GM19239 (cell line): Measurements from ENCODE around the gene BLMH.
A peak's percentile ranks its signal among the peaks of the same experiment; 100 is the strongest.

ENCODE experiments used
- DNase-seq: peaks from one replicate; pipeline ENCODE4 v3.0.0; 2011; ENCODE audit warnings: low spot score; ENCODE audit not compliant: insufficient read length
- FAIRE-seq: peaks from 2 replicates; lab custom pipeline; 2011; peaks lifted over from hg19 to GRCh38; lab: Jason Lieb, UNC

Gene BLMH, protein sequence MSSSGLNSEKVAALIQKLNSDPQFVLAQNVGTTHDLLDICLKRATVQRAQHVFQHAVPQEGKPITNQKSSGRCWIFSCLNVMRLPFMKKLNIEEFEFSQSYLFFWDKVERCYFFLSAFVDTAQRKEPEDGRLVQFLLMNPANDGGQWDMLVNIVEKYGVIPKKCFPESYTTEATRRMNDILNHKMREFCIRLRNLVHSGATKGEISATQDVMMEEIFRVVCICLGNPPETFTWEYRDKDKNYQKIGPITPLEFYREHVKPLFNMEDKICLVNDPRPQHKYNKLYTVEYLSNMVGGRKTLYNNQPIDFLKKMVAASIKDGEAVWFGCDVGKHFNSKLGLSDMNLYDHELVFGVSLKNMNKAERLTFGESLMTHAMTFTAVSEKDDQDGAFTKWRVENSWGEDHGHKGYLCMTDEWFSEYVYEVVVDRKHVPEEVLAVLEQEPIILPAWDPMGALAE

DNA sequence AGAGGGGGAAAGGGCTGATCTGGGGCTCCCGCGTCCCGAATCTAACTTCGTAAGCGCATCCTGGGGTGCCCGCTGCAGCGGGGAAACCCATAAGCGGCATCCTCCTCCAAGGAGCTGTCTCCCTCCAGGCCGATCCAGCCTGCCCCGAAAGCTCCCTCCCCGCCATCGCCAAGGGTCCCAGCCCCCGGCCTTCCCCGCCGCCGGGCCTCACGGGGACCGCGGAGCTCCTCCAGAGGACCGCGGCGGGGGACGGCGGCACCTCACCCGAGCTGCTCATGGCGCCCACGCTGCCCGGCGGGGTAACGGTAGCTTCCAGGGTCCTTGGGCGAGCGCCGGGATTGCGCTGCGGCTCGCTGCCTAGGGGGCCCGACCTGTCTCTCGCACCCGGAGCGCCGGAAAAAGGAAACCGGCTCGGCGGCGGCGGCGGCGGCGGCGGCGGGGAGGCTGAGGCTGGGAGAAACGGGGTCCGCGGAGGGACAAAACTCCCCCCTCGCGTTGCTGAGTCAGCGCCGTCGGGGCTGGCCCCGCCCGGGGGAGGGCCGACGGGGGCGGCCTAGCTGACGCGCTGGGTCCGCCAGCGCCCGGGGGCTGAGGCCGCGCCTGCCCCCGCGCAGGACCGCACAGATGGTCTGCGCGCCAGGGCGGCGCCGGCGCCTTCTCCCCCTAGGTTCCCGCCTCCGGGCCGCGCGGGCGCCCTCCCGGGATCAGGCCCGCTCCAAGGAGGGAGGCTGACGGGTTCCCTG is at the start of gene BLMH:
TSS of gene BLMH (minus strand) at position 402 of the 743 bp plus-strand sequence. CDS start at position 277, 125 bp downstream.
- FAIRE-seq (no peak), DNase-seq (peak; percentile 88)

DNA sequence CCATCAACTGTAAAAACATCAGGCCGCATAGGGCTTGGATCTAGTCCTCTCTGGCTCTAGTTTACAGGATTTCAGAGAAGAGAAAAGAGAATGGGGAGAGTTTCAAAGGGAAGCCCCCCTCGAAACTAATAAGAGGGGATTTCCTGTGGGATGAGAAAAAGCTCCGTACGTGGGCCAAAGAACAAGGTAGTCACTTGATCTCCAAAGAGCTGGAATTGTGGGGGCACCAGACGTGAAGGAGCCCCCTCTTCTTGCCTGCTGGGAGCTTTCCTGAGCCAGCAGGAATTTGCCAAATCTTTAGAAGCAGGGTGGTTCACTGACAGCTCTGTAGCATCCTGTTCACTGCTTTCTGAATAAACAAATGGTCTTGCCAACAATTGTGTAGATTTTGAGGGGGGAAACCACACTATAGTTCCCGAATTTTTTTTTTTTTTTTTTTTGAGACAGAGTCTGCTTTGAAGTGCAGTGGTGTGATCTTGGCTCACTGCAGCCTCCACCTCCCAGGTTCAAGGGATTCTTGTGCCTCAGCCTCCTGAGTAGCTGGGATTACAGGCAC is 49.1 kb upstream of the BLMH start:
- no peak for FAIRE-seq
- no peak for DNase-seq

DNA sequence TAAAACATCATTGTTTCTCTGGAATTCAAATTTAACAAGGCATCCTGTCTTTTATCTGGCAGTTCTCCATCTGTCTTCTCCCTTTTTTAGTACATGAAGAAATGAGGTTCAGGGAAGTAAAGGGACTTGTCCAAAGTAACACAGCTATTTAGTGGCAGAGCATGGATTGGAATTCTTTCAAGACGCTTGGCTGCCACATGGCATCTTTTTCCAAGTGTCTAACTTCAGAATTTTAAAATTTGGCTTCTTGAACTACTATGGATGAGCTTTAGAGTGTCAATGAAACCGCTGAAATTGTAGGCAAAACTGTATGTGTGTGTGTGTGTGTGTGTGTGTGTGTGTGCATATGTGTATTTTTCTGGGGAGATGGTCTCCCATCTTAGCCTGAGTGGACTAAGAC is 47.3 kb upstream of the BLMH start:
- FAIRE-seq, result no peak

DNA sequence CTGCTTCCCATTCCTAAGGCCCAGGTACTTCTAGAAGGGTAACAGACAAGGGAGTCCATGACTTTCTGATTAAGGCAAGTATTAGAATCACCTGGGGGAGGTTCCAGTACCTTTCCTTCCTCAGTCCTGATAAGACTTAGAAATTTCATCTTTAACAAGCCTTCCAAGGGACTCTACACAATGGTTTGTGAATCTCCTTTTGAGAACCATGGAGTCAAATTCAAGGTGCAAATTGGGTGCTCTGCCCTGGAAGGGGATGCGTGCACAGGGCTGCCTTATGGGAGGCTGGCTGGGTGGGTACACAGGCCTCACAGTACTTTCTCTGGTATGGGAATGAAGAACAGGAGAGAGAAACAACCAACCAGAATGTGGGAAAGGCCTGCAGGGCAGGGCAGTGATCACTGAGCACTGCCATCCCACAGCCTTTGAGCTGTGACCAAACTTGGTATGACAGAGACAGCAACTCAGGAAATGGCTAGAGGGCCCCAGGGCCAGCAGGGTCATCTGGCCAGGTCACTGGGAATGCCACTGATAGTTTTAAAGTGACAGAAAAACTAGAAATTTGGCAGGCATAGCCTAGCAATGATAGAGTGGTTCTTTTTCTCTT is 45.8 kb upstream of the BLMH start:
- FAIRE-seq (no peak), DNase-seq (no peak)

More for the DNA sequence above, 47.3 kb upstream of the BLMH start:
- DNase-seq, result no peak

DNA sequence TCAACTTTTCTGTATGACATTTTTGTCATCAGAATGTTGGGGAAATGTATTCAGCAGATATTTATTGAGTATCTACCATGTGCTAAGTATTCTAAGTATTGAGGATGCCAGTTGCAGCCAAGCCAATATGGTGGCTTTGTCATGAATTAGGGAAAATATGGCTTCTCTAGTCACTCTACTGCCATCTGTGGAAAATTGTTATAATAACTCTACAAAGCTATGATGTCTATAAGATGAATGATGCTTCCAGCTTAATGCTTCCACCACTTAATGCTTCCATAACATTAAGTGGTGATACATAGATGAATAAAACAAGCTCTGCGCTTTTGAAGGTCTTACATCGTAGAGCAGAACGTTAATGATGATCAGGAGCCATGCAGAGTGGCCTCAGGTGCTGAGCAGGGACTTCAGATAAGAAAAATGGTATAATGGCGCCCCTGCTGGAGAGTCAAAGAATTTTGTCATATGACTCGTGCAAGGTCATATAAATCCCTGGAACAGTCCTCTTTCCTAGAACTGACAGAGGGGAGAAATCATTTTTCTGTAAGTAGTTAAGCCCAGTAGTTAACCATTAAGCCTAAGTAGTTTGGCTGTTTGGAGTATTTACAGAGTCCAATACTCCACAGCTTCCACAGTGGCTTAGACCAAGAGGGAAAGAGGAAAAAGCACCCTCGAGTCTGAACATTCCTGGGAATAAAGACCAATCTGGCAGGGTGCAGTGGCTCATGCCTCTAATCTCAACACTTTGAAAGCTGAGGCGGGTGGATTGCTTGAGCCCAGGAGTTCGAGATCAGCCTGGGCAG is 44.8 kb upstream of the BLMH start:
- DNase-seq (peak; percentile 15), FAIRE-seq (peak; percentile 87)

DNA sequence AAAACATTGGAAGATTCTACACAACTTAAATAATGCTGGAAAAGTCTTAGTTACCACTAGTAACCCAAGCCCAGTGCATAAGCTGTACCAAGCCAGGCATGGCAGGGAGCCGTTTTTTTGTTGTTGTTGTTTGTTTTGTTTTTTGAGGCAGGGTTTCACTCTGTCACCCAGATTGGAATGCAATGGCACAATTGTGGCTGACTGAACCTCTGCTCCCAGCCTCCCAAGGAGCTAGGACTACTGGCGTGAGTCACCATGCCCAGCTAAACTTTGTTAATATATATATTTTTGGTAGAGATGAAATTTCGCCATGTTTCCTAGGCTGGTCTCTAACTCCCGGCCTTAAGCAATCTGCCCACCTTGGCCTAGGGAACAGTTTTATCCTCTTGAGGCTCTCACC is 42.7 kb upstream of the BLMH start:
- no peak for FAIRE-seq
- DNase-seq, result no peak

DNA sequence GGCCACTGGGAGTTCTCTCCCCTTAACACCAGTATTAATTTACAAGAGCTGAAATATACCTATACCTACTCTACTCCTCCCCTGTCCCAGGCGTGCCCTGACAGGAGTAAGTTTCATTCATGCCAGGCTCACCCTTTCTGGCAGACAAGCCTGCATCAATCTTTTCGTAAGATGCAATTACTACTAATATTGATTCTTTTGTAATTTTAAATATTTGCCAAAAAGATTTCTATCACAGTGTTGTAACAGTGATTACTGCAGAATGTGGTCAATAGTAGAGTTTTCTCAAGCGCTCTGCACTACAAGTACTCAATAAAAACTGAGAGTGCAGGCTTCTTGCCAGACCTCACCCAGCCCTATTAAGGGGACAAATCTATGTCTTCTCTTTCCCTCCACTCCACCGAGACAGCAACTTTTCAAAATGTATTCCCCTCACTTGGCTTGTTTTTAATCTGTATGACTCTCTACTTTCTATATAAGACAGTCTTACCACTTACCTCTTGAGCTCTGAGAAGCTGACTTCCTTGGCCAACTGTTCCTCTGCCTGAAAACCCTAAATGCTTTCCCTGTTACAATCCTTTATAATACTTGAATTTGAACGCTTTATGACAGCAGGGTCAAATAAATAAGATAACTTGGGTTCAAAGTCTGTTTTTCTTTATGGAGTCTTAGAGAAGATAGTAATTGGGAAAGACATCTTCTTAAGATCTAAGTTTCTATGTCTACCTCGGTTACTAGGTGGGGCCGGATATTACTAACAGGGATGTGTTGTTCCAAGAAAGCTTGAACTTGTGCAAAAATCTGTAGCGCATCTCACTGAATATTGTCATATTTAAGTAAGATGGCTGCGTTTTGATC is 42.0 kb upstream of the BLMH start, which contains the start of gene TMIGD1:
TSS of gene TMIGD1 (minus strand) at position 555 of the 858 bp plus-strand sequence. CDS start 1,924 bp downstream, outside the sequence.
- no peak for DNase-seq
- FAIRE-seq, result peak; percentile 18

DNA sequence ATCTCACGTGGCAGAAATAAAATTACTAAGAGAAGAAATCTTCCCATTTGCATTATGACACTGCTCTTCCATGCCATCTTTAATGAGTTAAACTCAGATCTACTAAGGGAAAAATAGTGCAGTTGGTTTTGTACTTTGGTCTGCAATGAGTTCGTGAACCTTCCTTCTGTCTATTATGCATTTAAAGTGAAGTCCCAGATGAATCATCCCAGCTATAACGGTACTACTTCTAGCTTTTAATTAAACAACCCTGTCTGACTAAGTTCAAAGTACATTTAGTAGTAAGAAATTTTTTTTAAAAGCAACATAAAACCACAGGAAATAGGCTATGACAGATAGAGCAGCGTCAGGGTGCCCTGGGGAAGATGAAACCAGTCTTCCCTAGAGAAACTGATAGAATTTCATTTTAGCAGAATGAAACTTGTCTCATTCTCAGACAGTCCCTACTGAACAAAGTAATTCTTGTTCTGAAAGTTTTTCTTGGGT is 40.4 kb upstream of the BLMH start:
- FAIRE-seq (peak; percentile 90), DNase-seq (no peak)

DNA sequence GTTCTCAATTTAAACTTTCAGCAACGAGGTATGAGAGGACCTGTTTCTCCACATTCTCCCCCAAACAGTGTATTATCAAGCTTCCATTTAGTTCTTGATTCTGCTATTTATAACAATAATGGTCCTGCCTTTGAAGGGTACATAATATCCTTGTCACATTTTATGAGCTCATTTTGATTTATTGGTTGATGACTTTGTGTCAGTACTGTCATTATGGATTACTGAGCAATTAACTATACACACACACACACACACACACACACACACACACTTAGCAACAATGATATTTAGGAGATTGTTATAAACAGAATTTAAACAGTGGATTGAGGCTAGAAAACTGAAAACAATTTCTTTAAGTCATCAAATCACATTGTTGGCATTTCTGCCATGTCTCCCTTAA is 35.1 kb upstream of the BLMH start:
- FAIRE-seq, result no peak
- DNase-seq, result no peak

DNA sequence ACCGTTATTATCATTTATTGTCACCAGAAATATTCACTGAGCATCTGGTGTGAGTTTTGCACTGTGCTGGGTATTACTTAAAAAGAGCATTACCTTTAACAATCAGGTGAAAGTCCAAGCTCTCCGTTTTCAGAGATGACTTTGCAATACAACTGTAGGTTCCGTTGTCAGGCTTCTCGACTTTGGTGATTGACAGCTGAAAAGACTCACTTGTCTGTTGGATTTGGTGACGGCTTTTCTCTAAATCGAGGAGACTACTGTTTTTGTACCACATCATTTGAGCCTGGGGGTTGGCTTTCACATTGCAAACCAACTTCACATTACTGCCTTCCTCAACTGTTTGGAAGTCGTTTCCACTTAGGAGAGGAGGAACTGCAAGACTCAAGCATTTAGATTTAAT is 33.0 kb upstream of the BLMH start:
- DNase-seq (no peak), FAIRE-seq (peak; percentile 75)

DNA sequence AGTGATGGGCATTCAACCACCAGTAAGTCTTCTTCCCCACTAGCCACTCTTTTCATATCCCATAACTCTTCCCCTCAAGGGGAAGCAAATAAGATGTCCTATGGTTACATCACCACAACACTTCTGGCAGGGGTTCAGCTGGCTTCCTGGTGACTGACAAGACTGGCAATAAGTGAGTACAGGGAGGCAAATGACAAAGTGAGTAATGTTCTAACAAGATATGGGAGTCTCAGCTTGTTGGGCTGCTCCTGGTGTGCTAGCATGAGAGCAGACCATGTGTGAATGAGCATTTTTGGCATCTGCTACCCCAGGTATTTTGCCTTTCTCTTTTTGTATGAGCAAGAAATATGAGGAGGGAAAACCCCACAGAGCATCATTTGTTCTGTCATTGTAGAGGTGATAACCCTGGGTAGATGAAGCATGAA is 32.2 kb upstream of the BLMH start:
- FAIRE-seq, result peak; percentile 72
- DNase-seq, result peak; percentile 12

DNA sequence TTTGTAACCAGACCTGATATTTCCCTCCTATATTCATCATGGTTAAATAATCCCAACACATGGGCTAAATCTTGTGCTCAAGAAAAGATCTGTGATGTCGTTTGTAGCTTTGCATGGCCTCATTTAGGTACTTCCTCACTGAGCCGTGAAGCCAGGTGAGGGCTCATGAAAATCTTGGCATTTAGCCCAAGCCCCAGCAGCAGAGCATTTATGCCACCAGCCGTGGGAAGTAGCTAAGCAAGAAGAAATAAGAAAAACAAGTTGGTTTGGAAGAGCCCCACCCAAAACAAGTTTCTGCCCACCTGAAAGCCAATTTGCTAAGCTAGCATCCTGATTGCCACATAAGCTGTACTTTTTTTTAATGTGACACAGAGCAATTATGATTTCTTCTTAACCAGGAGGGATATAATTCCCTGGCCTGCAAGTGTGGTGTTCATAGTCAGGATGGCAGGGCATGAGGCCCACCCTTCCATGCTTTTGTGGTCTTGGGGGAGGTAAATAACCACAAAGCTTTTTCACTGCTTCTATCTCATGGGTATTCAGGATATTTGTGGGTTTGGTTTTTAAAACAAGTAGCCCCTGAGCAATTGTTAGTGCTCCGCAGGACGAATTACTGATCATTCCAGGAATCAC is 31.6 kb upstream of the BLMH start:
- DNase-seq (no peak), FAIRE-seq (peak; percentile 79)

DNA sequence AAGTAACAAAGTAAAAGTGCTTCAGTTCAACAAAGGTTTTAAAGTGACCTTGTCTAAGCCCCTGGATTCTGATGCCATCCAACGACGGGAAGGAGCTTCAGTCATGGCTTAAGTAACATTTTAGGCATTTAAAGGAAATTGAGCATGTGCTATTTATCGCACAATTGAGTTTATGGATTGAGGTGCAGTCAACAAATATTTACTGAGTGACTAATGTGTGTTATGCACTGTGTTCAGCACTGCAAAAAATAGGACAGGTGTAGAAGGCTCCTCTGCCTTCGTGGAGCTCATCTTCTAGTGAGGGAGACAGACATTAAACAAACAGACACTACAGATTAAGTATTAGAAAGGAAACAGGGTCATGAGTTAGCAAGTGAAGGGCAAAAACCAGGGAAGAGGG is 29.6 kb upstream of the BLMH start:
- DNase-seq, result no peak
- no peak for FAIRE-seq

DNA sequence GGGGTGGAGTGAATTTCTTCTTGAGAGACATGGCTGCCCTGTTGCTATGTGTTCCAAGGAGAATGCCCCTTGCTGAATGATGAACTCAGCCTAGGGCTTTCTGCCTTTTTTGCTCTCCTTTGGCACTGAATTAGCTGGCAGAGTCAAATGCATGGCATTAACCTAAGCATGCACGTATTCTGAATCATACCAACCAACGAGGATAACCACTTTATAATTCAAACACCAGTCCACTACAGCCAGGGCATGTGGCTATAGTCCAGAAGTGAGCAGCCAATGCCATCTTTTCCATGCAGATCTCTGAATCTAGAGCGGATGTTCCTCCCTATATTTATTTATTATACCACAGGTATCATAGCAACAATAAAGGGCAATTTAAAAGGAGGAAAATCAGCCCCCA is 26.4 kb upstream of the BLMH start:
- FAIRE-seq, result no peak
- no peak for DNase-seq

DNA sequence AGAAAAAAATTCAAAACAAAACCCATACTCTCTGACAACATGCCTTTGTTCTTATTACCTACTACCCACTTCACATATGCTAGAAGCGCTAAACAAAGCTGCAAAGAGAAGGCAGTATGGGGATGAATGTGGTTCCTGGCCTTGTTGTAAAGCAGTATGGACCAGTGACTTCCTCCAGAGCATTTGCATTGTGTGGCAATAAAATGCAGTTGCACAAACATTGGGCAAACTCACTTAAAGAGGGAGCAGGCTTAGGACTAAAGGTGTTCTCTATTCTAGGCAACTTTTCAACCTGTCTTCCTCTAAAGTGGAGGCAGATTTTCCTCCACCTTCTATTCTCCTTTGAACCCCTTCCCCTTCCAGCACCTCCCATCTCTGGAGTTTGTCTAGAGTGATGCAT is 25.0 kb upstream of the BLMH start:
- FAIRE-seq, result no peak
- no peak for DNase-seq

DNA sequence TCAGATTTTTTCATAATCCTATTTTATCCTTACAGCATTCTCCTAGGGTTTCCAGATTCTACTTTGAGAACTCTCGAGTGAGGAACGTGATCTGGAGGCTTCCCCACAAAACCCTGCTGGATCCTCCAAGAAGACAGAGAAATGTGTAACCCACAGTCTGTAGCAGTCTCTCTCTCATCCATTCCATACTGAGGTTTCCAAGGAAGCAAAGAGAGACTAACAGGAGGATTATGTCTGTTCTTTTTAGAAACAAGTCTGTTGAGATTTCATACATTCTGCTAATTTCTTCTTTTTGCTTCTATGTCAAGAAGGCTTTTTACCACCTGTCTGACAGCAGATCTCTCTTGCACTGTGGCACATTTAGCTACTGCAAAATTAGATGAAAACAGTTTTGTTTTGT is 23.4 kb upstream of the BLMH start:
- FAIRE-seq (no peak), DNase-seq (no peak)

DNA sequence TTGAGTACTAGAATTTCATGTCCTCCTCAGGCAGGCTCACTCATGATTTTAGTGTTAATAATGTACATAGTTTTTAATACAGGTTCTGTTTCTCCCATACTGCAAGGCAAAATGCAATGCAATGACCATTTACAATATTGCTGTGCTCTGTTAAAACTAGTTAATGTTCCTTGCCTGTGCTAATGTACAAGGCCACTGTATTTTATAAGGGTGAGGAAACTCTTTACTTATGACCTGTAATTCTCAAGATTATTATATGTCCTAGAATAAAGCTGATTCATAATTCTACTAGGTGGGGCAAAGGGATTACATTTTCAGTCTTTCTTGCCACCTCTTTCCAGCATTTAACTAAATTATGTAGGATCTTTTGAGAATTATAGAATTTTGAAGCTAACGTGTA is 22.7 kb upstream of the BLMH start:
- DNase-seq (no peak), FAIRE-seq (no peak)

DNA sequence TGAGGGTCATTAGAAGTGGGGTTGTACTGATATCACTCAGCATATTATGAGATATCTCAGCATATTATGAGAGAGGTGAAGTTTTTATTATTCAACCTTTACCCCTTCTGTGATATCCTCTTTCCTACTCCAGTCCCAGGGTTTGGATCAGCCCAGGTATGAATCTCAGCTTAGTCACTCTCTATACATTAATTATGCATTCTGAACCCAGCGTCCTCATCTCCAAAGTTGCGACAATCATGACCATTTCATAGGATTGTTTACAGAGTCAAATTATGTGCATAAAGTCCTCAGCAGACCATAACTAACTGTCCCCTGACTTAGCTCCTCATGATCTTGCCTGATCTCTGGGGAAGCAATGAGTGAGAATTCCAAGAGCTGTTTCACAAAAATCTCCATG is 20.5 kb upstream of the BLMH start:
- DNase-seq, result no peak
- FAIRE-seq, result no peak
